Activated gamma-delta T cell treated with anti-CD3 and anti-CD28 coated beads, Interleukin-2, amount 50 U/mL, for 16 hours (primary cell): ENCODE data around the gene FTH1.
A peak's percentile ranks its signal among the peaks of the same experiment; 100 is the strongest.
"Not testable (repeated sequence)": the region's sequence is repeated elsewhere in the genome, so short reads cannot be mapped to it uniquely, and the experiment has no call there.

Experiments
- DNase-seq: peaks from one replicate; pipeline ENCODE4 v3.0.0-alpha.2; 2020; ENCODE audit warnings: low read depth

Gene FTH1

DNA sequence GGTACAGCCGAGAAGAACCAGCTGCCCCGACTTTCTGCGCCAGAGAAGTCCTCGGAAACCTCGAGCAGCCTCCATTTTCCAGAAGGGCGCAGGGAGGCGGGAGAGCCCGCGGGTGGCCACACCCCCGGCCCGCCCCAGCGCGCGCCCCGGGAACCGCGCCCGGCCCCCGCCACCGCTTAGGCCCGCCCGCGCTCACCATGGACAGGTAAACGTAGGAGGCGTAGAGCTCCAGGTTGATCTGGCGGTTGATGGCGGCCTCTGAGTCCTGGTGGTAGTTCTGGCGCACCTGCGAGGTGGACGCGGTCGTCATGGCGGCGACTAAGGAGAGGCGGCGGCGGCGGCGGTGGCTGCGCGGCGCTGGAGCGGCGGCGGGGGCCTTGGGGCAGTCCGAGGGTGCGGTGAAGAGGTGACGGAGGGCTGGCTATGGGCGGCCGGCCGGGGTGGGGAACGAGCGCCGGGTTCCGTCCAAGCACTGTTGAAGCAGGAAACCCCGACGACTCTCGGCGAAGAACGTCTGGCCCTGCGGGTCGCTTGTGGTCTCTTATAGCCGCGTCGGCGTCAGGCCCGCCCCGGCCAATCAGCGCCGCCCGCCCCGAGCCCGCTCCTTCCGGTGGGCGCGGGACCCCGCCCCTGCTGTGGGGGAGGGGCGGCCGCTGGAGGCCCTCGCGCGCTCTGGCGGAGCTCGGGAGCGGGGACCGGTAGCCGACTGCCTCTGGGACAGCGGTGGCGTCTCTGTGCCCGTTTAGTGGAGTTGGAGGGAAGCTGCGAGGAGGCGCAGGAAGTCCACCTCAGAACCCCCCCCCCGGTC lies at the start of gene FTH1:
FTH1 (minus strand) TSS at position 519 of the 808 bp plus-strand sequence; CDS start at position 310, 209 bp downstream.
- peak; percentile 77 for DNase-seq

DNA sequence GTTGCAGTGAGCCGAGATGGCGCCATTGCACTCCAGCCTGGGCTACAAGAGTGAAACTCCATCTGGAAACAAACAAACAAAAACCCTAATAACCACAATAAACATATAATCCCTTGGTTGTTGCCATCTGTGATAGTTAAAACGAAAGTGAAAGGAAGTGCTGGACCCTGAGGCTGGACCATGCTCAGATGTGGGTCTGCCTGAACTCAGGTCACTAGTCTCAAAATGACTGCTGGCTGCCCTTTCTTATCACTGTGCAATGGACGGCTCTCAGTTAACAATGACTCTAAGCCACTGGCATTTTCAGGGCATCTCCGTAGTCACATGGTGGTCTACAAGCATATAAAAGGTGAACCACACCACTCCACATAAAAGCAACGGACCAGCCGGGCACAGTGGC lies 48.2 kb upstream of the FTH1 start:
- no peak for DNase-seq

DNA sequence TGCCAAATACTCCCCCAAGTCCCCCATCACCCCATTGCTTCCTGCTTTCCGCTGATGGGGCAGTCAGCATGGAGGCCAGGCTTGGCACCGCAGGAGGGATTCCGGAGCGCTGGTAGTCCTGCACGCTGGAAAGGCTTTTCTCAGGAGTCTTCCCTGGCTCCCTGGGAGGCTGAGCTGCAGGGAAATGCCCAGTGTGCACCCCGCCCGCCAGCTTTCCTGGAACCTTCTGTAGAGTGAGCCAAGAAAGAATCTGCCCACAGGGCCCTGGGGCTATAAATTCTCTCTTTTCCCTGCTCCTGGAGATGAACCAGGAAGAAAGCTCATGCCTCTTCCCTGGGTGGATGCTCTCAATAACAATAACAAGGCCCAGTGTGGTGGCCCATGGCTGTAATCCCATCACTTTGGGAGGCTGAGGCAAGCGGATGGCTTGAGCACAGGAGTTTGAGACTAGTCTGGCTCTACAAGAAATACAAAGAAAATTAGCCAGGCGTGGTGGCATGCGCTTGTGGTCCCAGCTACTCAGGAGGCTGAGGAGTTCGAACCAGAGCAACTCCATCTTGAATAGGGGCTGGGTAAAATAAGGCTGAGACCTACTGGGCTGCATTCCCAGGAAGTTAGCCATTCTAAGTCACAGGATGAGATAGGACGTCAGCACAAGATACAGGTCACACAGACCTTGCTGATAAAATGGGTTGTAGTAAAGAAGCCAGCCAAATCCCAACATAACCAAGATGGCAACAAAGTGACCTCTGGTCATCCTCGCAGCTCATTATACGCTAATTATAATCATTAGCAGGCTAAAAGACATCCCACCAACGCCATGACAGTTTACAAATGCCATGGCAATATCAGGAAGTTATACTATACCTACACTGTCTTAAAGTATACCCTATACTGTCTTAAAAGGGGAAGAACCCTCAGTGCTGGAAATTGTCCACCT lies 46.4 kb upstream of the FTH1 start:
- DNase-seq: no peak

DNA sequence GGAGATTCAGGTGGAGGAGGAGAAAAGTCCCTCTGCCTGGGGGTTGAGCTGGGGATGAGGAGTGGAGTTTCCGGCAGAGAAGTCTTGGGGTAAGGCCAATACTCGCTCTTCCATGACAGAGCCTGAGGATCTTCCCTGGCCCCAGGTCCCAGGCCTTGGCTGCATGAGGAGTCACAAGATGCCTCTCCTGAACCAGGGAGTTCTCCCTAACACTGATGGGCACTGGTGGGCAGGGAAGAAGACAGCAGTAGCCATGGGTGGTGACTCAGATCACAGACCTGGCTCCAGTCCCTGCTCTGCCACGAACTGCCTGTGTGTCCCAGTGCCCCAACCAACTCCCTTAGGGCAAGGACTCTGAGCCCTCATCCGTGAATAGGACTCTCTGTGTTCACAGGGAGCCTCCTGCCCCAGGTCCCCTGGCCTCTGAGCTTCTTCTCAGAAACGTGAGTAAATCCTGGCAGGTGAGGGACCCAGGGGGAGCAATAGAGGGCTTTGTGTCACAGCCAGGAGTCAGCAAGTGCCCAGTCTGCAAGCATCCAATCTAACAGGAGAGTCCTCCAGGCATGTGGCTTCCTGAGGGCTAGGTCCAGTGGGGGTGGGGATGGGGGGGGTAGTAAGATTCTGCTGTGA lies 45.5 kb upstream of the FTH1 start:
- DNase-seq: no peak

DNA sequence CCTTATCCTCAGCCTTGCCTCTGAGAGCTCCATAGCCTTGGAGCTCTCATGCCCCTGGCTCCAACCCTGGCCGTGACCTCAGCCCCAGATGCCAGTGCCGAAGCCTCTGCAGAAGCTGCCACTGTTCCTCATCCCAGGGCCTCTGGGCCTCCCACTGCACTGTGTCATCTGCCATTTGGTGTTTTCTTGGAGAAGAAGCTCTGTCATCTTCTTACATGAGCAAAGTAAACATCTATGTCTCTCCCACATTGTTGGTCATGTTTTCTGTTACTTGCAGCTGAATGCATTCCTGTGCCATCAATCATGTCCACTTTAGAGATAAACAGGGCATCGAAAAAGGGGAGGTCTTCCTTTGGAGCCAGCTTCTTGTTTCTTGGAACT lies 45.0 kb upstream of the FTH1 start:
- DNase-seq: no peak

DNA sequence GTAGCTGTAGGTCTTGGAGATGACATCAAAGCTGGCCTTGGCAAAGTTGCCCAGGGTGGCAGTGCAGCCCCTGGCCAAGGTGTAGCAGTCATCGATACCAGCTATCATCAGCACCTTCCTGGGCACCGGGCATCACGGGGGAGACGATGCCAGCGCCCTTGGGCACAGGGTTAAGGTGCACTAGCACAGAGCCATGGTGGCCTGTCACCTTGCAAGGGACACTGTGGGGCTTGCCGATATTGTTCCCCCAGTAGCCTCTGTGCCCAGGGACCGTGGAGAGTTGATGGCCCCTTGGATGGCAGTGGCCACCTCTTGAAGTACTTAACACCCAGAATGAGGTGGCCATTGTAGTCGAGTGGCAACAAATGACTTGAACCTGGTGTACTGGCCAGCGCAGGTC lies 44.4 kb upstream of the FTH1 start:
- DNase-seq: no peak

DNA sequence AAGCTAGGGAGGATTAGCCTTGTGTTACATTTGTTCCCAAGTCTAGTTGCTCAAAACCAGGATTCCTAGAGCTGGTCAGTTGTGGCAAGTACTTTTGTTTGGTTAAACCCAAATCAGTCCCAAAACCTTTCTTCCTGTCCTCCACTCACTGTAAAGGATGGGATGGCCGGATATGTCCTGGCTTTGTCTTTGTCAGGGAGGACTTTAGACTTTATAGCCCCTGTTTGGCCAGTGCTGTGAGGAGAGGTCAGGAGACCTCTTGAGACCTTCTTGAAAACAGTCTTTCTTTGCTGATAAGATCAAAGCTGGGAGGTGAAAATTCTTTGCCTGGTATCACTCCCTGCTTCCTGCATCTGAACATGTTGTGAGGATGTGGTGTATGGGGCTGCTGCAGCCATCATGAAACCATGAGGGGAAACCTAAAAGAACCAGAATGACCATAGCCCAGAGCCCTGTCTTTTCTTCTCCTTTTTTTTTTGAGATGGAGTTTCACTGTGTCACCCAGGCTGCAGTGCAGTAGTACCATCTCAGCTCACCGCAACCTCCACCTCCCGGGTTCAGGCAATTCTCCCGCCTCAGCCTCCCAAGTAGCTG lies 43.6 kb upstream of the FTH1 start:
- no peak for DNase-seq

DNA sequence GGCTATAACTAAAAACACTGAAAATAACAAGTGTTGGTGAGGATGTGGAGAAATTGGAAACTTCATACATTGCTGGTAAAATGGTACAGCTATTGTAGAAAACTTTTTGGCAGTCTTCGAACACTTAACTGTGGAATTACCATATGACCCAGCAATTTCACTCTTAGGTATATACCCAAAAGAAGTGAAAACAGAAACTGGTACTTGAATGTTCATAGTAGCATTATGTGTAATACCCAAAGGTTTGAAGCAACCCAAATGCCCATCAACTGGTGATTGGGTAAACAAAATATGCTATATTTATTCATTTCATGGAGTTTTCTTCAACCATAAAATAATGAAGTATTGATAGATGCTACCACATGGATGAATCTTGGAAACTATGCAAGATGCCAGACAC lies 40.8 kb upstream of the FTH1 start:
- no peak for DNase-seq

DNA sequence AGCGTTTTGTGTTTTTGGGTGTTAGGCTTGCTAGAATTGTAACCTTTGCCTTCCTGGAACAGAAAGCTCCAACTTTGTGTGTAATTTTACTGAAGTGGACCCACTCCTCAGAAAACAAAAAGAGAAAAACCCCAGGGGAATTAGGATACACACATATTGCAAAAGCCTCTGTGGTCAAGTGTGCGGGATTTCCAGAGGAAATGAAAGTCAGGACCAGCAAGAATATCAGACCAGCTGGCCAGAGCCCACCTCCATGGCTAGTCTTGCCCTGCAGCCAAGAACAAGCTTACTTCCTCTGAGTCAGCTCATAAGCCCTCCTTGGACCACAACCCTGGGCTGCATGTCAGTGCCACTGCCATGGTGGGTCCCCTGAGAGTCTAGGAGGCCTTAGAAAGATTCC lies 37.0 kb upstream of the FTH1 start:
- no peak for DNase-seq

DNA sequence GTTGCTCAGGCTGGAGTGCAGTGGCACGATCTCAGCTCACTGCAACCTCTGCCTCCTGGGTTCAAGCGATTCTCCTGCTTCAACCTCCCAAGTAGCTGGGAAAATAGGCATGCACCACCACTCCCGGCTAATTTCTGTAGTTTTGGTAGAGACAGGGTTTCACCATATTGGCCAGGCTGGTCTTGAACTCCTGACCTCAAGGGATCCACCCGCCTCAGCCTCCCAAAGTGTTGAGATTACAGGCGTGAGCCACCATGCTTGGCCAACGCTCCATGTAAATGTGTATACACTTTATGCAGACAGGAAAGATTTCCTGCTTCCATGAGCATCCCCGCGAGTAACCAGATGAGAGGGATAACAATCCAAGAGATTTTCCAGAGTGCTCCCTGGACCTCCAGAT lies 34.8 kb upstream of the FTH1 start:
- not testable (repeated sequence) for DNase-seq

DNA sequence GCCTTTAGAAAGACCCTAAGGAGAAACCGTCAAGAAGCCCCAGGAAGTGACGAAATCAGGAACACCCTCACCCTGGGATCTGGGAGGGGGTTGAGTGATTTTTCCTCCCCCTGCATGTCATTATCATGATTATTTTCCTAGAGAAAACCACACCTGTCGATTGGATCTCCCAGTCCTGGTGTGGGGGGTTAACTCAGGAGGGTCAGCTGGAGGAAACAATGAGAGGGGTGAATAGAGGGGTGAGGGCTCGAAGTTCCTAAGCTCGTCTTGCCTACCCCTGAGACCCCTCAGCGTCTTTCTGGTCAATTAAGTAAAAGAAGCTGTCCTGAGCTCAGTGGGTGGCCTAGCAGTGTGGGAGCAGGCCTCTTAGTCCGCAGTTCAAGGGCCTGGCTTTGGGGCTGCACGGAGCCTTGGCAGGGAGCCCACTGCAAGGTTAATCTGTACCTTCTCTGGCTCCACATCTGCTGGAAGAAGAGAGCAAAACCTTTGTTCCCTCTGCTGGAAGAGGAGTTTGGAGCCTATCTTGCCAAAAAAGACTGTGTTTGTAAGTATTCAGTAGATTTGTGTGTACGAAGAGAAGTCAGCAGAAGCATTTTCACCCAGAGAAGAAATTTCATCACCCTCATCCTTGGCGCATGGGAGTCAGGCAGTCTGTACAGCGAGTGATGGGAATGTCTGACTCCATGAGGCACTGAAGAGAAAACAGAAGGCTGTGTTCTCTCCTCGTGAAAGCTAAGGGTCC lies 34.2 kb upstream of the FTH1 start:
- DNase-seq: no peak

DNA sequence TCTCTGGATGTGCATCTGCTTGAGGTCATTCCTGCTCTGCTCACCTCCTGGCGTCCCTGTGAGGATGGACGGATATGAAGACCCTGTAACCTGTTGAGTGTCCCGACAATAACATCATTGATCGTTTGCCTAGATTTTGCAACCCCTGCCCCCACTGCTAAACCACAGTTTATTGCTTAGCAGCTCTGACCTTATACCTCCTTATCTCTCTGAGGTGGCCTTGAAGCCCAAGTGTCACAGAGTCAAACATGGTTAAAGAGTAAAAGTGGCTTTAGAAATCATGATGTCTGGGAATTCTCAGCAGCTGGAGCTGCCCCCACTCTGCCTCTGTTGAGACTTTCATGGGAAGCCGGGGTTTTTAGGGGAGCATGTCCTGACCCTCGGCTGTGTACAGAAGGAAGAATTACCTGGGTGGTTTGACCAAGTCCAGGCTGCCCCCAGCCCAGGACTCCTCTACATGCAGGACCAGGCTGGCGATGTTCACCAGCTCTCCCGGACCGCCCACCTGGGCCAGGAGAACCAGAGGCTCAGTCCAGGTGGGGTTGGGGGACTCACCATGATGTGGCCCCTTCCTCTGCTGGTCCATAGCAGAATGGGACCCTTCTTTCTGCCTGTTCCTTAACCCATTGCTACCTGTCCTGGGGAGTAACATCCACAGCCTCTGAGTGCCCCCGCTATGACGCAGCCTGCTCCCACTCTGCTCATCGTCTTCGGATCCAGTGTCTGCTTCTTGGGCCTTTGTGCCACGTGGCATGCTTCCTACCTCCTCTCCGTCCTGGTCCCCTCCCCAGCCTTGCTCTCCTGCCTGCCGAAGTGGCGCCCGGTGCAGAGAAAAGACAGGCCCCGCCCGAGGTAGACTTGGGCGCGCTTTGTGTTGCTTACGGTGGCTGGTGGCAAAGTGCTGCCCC lies 33.4 kb upstream of the FTH1 start:
- DNase-seq: no peak

DNA sequence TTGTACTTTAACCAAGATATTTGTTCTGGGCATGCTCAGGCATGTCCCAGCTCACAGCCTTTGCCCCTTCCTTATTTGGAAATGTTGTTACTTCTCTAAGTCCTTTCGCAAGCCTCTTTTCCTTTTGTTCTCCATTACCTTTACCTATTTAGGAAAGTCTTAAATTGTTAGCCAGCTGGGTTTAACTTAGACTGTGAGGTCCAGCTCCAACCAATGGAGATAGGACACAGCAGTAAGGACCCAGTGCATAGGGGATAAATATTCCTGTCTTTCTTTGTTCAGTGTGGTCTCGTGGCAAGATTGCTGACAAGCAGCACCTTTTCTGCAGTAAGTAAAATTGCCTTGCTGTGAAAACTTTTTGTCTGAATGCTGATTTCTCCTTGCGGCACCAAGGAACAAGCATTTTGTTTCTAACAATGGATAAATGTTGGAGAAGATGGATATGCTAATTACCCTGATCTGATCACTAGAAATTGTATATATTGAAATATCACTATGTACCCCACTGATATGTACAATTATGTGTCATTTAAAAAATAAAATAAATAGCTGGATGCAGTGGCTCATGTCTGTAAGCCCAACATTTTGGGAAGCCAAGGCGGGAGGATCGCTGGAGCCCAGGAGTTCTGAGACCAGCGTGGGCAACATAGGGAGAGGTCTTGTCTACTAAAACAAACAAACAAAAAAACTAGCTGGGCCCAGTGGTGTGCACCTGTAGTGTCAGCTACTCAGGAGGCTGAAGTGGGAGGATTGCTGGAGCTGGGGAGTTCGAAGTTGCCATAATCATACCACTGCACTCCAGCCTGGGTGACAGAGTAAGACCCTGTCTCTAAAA lies 31.9 kb upstream of the FTH1 start:
- DNase-seq: no peak

DNA sequence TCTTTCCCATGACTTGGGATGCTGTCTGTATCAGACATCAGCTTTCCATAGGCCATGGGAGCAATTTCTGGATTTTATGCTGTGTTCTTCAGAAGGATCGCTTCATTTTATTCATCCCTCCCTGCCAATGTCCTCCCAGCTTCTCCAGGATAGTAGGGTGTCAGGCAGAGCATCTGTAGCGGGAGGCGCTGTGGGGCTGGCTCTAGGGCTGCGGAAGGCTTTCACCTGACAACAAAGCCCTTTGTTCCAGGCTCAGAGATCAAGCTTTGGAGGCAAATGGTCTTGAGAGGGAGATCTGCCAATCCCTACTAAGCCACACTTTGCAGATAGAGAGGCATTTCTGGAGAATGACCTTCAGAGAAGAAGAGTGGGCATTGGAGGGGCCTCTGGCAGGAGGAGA lies 29.5 kb upstream of the FTH1 start:
- no peak for DNase-seq

DNA sequence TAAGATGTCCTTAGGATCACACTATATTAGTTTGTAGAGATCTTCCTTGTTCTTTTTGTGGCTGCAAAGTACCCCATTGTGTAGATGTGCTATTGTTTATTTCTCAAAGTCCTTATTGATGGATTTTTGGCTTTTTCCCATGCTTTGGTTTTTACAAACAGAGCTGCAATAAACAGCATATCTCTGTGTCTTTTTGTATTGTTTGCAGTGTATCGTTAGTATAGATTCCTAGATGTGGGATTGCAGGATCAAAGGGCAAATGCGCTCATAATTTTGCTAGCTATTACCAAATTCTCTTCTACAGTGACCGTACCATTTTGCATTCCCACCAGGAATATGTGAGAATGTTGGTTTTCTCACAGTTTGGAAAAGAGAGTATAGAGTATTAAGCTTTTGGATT lies 27.5 kb upstream of the FTH1 start:
- DNase-seq: no peak

DNA sequence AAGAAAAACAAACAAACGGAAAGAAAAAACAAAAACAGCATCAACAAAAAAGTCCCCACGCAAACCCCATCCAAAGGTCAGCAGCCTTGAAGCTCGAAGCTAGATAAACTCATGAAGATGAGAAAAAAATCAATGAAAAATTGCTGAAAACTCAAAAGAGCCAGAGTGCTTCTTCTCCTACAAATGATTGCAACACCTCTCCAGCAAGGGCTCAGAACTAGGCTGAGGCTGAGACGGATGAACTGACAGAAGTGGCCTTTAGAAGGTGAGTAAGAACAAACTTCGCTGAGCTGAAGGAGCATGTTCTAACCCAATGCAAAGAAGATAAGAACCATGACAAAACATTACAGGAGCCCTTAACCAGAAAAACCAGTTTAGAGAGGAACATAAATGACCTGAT lies 18.4 kb upstream of the FTH1 start:
- DNase-seq: no peak

DNA sequence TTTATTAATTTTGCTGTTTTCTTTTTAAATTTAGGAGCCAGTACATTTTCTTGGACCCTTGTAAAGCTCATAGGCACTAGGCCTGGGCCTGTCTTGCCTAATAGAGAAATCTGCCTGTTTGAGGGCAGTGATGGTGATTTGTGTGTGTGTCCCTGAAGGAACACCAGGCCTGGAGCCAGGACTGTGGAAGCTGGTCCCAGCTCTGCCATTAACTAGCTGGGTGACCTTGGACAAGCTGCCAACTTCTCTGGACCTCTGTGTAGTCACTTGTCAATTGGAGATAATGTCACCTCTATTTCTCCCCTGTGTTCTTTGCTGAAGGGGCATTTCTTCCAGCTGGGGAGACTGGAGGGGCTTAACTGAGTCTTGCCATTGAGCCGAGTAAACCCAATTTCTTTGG lies 16.0 kb upstream of the FTH1 start:
- no peak for DNase-seq

DNA sequence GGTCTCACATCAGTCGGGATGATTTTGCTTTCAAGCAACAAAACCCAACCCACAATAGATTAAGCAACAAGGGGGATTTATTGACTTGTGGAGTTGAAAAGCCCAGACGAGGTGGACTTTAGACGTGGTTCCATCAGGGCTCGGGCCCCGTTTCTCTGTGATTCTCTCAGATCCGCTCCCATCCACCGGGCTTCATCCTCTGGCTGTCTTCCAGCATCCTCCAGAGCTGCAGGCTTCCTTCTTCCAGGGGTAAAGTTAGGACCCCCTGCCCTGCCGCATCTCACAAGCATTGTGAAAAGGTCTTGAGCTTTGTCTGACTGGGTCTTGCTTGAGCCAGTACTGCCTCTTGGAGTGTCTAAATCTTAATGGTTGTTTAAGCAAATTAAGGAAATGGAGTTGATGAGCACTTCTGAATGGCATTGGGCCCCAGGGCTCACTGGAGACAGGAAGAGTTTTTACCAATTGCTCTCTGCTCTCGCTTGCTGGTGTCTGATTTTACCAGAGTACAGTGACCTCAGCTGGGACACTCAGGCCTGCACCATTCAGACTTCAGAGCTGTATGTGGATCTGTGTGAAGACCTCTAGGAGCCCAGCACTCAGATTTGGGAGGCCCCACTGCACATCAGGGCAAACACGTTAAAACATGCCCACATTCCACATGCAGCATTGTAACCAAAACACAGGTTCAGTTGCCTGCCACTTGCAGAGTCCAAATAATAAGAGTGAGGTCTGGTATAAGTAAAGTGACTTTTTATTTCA lies 13.5 kb upstream of the FTH1 start:
- DNase-seq: no peak
